HL-60 (cell line): ENCODE measurements around the gene SART1.

Source experiments
- DNase-seq, 2 experiments: peaks; one replicate each; pipeline ENCODE4 v3.0.0-alpha.2; 2010 to 2020; ENCODE audit warnings: low read depth in 1 of 2, low spot score in 1 of 2
- H3K27ac ChIP-seq: fragments of 250-450 bp; sonication (Bioruptor Pico); replicated peaks from 2 replicates; pipeline ENCODE4 v1.5.1; 2020; ENCODE audit warnings: mild to moderate bottlenecking, moderate library complexity
- H3K27me3 ChIP-seq: fragments of 250-450 bp; sonication (Bioruptor Pico); 2 replicates; pipeline ENCODE4 v1.5.1; 2021; ENCODE audit warnings: mild to moderate bottlenecking, moderate library complexity; ENCODE audit not compliant: insufficient read depth, poor library complexity, severe bottlenecking
- H3K4me3 ChIP-seq: replicated peaks from 2 replicates; pipeline ENCODE4 v1.5.1; 2011; ENCODE audit warnings: mild to moderate bottlenecking, control low read depth, low read length; ENCODE audit not compliant: insufficient read depth
- GABPA ChIP-seq: IDR thresholded peaks from 2 replicates; pipeline ENCODE4 v1.6.1; 2012; ENCODE audit warnings: low read depth
- POLR2AphosphoS5 ChIP-seq: IDR thresholded peaks from 2 replicates; pipeline ENCODE4 v1.6.1; 2012; ENCODE audit warnings: low read depth
- SPI1 ChIP-seq: IDR thresholded peaks from 2 replicates; pipeline ENCODE4 v1.6.1; 2012; ENCODE audit warnings: low read depth, mild to moderate bottlenecking, borderline replicate concordance
- long read RNA-seq: library from polyadenylated mRNA; unstranded; transcript quantifications from one replicate; pipeline ENCODE4 v2.0.0, GENCODE V29; 2020
- TF ChIP-seq, protein P1 (sequence below): IDR thresholded peaks from 2 replicates; pipeline ENCODE4 v1.6.1; 2012; ENCODE audit warnings: low read depth; ENCODE audit not compliant: insufficient replicate concordance
- TF ChIP-seq, protein P2 (sequence below): IDR thresholded peaks from one replicate; pipeline ENCODE4 v1.5.1; 2011; ENCODE audit warnings: low read length, control low read depth, inconsistent platforms; ENCODE audit not compliant: insufficient read depth

Gene SART1
- long read RNA-seq, partial matches to known transcripts: 14 of 21 reads
- long read RNA-seq, other reads (novel, unspliced or antisense): 4 of 21 reads

DNA sequence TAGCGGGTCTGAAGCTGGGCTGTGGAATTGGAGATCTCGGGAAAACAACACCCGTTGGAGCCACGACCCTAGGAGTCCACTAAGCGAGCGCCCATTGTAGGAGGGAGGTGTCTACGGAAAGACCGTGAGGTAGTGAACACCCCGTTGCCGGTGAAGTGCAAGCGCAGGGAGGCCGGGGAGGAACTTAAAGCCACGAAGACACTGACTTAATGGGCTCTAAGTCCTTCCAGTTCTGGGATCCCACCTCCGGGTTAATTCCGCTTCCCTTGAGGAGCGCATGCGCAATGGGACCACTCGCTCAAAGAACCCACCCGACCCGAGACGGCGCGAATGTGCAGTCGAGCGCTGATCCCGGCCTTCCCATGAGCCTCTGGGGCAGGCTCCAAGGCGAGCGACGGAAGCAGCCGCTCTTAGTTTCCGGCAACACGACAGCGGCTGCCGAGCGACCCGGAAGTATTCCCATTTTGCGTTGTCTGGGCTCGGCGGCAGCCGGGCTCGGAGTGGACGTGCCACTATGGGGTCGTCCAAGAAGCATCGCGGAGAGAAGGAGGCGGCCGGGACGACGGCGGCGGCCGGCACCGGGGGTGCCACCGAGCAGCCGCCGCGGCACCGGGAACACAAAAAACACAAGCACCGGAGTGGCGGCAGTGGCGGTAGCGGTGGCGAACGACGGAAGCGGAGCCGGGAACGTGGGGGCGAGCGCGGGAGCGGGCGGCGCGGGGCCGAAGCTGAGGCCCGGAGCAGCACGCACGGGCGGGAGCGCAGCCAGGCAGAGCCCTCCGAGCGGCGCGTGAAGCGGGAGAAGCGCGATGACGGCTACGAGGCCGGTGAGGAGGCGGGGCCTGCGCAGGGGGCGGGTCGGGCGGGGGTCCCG lies at the start of gene SART1:
Gene SART1, plus strand, starts transcription at position 468 of the 874 bp plus-strand sequence. Its CDS starts 47 bp downstream, at position 515.
- H3K4me3 ChIP-seq: peak within 1 kb of the TSS; percentile 80
- no peaks in the 10 kb centered on the region for H3K27me3 ChIP-seq
- DNase-seq: peak; percentile 95 to 98
- TF ChIP-seq, protein P1, sequence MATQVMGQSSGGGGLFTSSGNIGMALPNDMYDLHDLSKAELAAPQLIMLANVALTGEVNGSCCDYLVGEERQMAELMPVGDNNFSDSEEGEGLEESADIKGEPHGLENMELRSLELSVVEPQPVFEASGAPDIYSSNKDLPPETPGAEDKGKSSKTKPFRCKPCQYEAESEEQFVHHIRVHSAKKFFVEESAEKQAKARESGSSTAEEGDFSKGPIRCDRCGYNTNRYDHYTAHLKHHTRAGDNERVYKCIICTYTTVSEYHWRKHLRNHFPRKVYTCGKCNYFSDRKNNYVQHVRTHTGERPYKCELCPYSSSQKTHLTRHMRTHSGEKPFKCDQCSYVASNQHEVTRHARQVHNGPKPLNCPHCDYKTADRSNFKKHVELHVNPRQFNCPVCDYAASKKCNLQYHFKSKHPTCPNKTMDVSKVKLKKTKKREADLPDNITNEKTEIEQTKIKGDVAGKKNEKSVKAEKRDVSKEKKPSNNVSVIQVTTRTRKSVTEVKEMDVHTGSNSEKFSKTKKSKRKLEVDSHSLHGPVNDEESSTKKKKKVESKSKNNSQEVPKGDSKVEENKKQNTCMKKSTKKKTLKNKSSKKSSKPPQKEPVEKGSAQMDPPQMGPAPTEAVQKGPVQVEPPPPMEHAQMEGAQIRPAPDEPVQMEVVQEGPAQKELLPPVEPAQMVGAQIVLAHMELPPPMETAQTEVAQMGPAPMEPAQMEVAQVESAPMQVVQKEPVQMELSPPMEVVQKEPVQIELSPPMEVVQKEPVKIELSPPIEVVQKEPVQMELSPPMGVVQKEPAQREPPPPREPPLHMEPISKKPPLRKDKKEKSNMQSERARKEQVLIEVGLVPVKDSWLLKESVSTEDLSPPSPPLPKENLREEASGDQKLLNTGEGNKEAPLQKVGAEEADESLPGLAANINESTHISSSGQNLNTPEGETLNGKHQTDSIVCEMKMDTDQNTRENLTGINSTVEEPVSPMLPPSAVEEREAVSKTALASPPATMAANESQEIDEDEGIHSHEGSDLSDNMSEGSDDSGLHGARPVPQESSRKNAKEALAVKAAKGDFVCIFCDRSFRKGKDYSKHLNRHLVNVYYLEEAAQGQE: peak; percentile 78
- TF ChIP-seq POLR2AphosphoS5: peak; percentile 60
- no peak for TF ChIP-seq SPI1
- TF ChIP-seq, protein P2, sequence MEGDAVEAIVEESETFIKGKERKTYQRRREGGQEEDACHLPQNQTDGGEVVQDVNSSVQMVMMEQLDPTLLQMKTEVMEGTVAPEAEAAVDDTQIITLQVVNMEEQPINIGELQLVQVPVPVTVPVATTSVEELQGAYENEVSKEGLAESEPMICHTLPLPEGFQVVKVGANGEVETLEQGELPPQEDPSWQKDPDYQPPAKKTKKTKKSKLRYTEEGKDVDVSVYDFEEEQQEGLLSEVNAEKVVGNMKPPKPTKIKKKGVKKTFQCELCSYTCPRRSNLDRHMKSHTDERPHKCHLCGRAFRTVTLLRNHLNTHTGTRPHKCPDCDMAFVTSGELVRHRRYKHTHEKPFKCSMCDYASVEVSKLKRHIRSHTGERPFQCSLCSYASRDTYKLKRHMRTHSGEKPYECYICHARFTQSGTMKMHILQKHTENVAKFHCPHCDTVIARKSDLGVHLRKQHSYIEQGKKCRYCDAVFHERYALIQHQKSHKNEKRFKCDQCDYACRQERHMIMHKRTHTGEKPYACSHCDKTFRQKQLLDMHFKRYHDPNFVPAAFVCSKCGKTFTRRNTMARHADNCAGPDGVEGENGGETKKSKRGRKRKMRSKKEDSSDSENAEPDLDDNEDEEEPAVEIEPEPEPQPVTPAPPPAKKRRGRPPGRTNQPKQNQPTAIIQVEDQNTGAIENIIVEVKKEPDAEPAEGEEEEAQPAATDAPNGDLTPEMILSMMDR: no peak
- TF ChIP-seq GABPA: peak; percentile 98
- peak within 1 kb of the TSS; percentile 88 for H3K27ac ChIP-seq

- Histone ChIP-seq H3K27ac (no peak overlapping the region), H3K27me3 (no peaks in the 10 kb centered on the region), H3K4me3 (no peak overlapping the region)
- no peak for DNase-seq
- TF ChIP-seq POLR2AphosphoS5: no peak
- TF ChIP-seq SPI1: no peak
- TF ChIP-seq, protein P1: no peak
- TF ChIP-seq, protein P2: no peak
- TF ChIP-seq GABPA: no peak
Measured at GRCh38 chr11:65912845-65913244, 48.7 kb upstream of the SART1 start.

DNA sequence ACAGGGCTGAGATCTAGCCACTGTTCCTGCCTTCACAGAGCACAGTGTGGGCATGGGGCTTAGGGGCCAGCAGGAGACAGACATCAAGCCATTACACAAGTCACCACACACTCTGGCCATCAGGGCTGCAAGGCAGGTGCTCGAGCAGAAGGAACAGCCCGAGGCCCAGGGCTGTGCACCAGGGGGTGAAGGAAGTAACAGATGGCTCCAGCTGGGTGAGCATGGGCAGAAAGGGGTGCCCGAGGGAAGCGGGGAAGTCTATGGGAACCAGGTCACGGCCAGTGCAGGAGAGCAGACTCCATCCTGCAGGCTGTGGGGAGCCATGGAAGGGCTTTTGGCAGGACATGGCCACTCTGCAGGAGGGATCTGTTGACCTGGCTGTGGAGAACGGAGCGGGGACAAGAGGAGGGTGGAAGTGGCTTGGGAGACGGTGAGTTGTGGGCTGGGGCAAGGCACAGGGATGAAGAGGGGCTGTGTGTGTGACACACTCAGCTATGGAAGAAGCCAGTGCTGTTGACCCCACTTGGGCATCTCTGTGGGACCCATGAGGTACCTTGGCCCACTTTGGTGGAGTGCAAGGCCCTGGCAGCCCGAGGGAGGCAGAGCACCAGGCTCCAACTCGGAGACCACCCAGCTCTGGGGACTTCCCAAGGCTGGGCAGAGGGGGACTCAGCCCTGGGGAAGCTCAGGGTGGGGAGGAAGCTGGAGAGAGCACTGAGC lies 46.3 kb upstream of the SART1 start:
- no peak overlapping the region for H3K4me3 ChIP-seq
- H3K27ac ChIP-seq: no peak overlapping the region
- TF ChIP-seq GABPA: no peak
- TF ChIP-seq POLR2AphosphoS5: peak; percentile 51
- DNase-seq: peak in 1 of 2 experiments; percentile 58
- H3K27me3 ChIP-seq: no peaks in the 10 kb centered on the region

DNA sequence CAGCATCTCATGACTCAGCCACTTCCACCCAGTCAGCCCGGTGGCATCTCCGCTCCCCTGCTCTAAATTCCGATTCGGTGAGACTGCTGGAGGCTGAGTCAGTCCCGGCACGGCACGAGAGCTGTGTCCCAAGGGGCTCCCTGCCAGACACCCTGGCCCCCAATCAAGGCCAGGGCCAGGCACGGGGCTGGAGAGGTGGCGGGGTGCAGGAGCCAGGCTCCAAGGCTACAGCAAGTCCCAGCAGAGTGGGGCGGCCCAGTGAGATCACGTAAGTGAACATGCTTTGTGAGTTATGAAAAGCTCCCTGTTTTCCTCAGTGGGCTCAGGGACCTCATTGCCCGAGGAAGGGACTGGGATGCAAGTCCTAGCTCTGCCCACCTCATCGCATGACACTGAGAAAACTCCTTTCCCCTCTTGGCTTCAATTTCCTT lies 45.7 kb upstream of the SART1 start:
- DNase-seq: peak in 1 of 2 experiments; percentile 57
- Histone ChIP-seq H3K4me3 (no peak overlapping the region), H3K27ac (no peak overlapping the region), H3K27me3 (no peaks in the 10 kb centered on the region)
- TF ChIP-seq GABPA (no peak), POLR2AphosphoS5 (0 out of 2 replicates have a peak, but pooled peaks have one; percentile 2)
